SIG-M5 treated with dmso at 0.1 percent for 504 hours (cell line): ENCODE measurements around the gene CEP104.
"Not testable (repeated sequence)": the region's sequence is repeated elsewhere in the genome, so short reads cannot be mapped to it uniquely, and the experiment has no call there.

Experiments
- DNase-seq: peaks from one replicate; lab custom pipeline; 2025; ENCODE audit not compliant: unreplicated experiment; lab: John Stamatoyannopoulos, UW

CEP104 gene

GRCh38 chr1:3803905-3804626 is 52.9 kb downstream of the CEP104 start:
- no peak for DNase-seq

- not testable (repeated sequence) for DNase-seq
Observed at GRCh38 chr1:3800795-3801194, 56.2 kb downstream of the CEP104 start.

- DNase-seq: no peak
Observed at GRCh38 chr1:3799976-3800685, 56.9 kb downstream of the CEP104 start.

- peak; percentile 89 for DNase-seq
Observed at GRCh38 chr1:3796215-3797061, 60.6 kb downstream of the CEP104 start, which contains the start of gene LRRC47. Gene LRRC47 (minus strand): TSS chr1:3796498. CDS start chr1:3796476, 22 bp downstream.

- DNase-seq: peak; percentile 11
Observed at GRCh38 chr1:3795453-3796214, 61.4 kb downstream of the CEP104 start.

GRCh38 chr1:3790952-3791351 is 66.1 kb downstream of the CEP104 start:
- no peak for DNase-seq

GRCh38 chr1:3790500-3790923 is 66.5 kb downstream of the CEP104 start:
- no peak for DNase-seq

GRCh38 chr1:3789421-3790300 is 67.3 kb downstream of the CEP104 start:
- DNase-seq: no peak

- DNase-seq: no peak
Observed at GRCh38 chr1:3788756-3789420, 68.1 kb downstream of the CEP104 start.

- DNase-seq: no peak
Observed at GRCh38 chr1:3787745-3788605, 69.0 kb downstream of the CEP104 start.

GRCh38 chr1:3787349-3787715 is 69.7 kb downstream of the CEP104 start:
- DNase-seq: no peak

- DNase-seq: no peak
Observed at GRCh38 chr1:3786468-3787348, 70.3 kb downstream of the CEP104 start.

GRCh38 chr1:3785456-3786157 is 71.4 kb downstream of the CEP104 start:
- no peak for DNase-seq

- DNase-seq: no peak
Observed at GRCh38 chr1:3785045-3785444, 72.0 kb downstream of the CEP104 start.

- no peak for DNase-seq
Observed at GRCh38 chr1:3783651-3784474, 73.1 kb downstream of the CEP104 start.

- DNase-seq: no peak
Observed at GRCh38 chr1:3780901-3781300, 76.1 kb downstream of the CEP104 start.
